ENCODE data around the gene PUSL1.

DNA sequence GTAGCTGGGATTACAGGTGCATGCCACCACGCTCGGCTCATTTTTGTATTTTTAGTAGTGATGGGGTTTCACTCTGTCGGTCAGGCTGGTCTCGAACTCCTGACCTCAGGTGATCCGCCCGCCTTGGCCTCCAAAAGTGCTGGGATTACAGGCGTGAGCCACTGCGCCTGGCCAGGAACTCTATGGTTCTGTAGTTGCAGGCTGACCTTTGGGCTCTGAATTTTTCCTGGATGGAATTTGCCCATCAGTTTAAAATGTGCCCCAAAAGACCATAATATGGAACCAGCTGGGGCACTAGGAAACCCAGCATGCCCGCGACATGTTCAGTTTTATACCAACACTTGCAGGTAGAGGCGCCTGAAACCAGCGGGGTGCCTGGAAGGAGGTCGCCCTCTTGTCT, 29.8 kb upstream of the PUSL1 start:
- TF ChIP-seq POLR2AphosphoS5 (IDR thresholded peaks at IDR 0.05; ENCODE audit: low read depth, low read length): no peak
- TF ChIP-seq POLR2A (IDR thresholded peaks at IDR 0.05; ENCODE audit: low read depth, low read length): no peak
- TF ChIP-seq TAF1 (IDR thresholded peaks at IDR 0.05; ENCODE audit: borderline replicate concordance, low read depth, low read length): no peak
